Measurements from ENCODE around the gene FANCC.

FANCC gene

GRCh38 chr9:95075700-95076099 lies 241.8 kb downstream of the FANCC start:
- Mint-ChIP-seq H3K27me3 (no peaks in the 10 kb centered on the region), H3K4me1 (no peaks in the 10 kb centered on the region), H3K9me3 (no peaks in the 10 kb centered on the region), H3K4me3 (no peak overlapping the region), H3K27ac (no peak overlapping the region), H3K36me3 (peaks cover 2% of the 10 kb centered on the region)
- no peak for ATAC-seq (ENCODE audit: low read depth)
- DNase-seq (ENCODE audit: low spot score in 2 of 2) = no peak

DNA sequence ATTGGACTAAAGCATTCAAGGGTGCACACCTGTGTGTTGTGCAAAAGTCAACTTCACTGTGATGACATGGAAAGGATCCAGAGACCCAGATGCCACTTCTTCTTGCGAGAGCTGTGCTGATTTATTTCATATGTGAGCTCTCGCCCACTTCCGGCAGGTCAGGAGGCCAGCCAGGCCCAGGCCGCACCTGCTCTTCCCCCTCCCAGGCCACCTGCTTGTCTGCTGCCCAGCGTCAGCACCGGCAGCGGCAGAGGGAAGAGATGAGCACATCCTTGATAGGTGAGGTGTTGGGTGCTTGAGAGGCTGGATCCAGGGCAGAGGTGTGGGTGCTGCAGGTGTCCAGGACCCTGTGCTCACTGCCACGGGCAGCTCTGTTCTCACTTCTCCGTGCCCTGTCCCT lies 242.9 kb downstream of the FANCC start:
- DNase-seq (ENCODE audit: low spot score in 2 of 2) = no peak
- Mint-ChIP-seq H3K27me3 (no peaks in the 10 kb centered on the region), H3K36me3 (peaks cover 2% of the 10 kb centered on the region), H3K9me3 (no peaks in the 10 kb centered on the region), H3K4me3 (no peak overlapping the region), H3K4me1 (no peaks in the 10 kb centered on the region), H3K27ac (no peak overlapping the region)
- ATAC-seq (ENCODE audit: low read depth) = no peak

GRCh38 chr9:95073918-95074317 lies 243.6 kb downstream of the FANCC start:
- Mint-ChIP-seq H3K4me3 (no peak overlapping the region), H3K36me3 (peaks cover 2% of the 10 kb centered on the region), H3K27me3 (no peaks in the 10 kb centered on the region), H3K9me3 (no peaks in the 10 kb centered on the region), H3K27ac (no peak overlapping the region), H3K4me1 (no peaks in the 10 kb centered on the region)
- ATAC-seq (ENCODE audit: low read depth) (no peak), DNase-seq (ENCODE audit: low spot score in 2 of 2) (no peak)

DNA sequence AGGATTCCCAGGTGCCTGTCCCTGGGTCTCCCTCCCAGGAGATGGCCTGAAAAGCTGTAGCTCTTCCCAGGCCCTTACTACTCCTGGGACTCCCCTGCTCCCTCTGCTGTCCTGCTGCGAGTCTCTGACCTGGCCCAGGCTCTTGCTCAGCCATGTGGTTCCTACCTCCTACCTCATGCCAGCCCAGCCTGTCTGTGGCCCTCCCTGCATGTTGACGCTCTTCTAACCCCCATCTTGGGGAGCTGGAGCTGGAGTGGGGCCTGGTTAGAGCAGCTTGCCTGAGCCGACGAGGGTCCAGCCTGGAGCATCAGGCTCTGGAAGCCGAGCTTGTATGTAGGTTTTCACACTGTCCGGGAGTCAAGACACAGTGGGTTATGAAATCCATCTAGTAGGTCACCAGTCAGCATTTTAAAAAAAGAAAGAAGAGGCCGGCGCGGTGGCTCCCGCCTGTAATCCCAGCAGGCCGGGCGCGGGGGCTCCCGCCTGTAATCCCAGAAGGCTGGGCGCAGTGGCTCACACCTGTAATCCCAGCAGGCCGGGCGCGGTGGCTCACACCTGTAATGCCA lies 244.4 kb downstream of the FANCC start:
- Mint-ChIP-seq H3K27ac (no peak overlapping the region), H3K27me3 (no peaks in the 10 kb centered on the region), H3K9me3 (no peaks in the 10 kb centered on the region), H3K4me3 (no peak overlapping the region), H3K36me3 (peaks cover 2% of the 10 kb centered on the region), H3K4me1 (no peaks in the 10 kb centered on the region)
- ATAC-seq (ENCODE audit: low read depth) (no peak), DNase-seq (ENCODE audit: low spot score in 2 of 2) (no peak)

DNA sequence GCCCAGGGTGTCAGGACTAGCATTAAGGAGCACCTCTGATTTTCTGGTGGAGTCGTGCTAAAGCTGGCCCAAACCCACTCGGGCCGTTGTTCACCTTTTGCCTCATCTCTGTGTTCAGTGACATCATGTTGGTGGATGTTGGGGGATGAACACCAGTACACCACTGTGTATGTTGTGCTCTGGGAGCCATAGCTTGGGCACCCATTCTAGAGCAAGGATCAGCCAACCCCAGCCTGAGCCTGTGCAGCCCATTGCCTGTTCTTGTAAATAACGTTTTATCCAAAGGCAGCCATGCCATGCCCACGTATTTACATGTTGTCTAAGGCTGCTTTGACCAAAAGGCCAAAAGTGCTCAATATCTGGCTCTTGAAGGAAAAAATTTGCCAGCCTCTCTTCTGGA lies 245.6 kb downstream of the FANCC start:
- no peaks in the 10 kb centered on the region for H3K4me1 Mint-ChIP-seq
- no peak overlapping the region for H3K27ac Mint-ChIP-seq
- no peaks in the 10 kb centered on the region for H3K27me3 Mint-ChIP-seq
- no peak overlapping the region for H3K4me3 Mint-ChIP-seq
- peaks cover 2% of the 10 kb centered on the region for H3K36me3 Mint-ChIP-seq
- no peak for ATAC-seq (ENCODE audit: low read depth)
- H3K9me3 Mint-ChIP-seq = no peaks in the 10 kb centered on the region
- DNase-seq (ENCODE audit: low spot score in 2 of 2) = no peak

- H3K27me3 Mint-ChIP-seq = no peaks in the 10 kb centered on the region
- H3K27ac Mint-ChIP-seq = no peak overlapping the region
- no peak for DNase-seq (ENCODE audit: low spot score in 2 of 2)
- H3K4me1 Mint-ChIP-seq = no peaks in the 10 kb centered on the region
- ATAC-seq (ENCODE audit: low read depth) = no peak
- H3K9me3 Mint-ChIP-seq = no peaks in the 10 kb centered on the region
- H3K4me3 Mint-ChIP-seq = no peak overlapping the region
- peaks cover 2% of the 10 kb centered on the region for H3K36me3 Mint-ChIP-seq
Measured at GRCh38 chr9:95071450-95071849, 246.1 kb downstream of the FANCC start.

DNA sequence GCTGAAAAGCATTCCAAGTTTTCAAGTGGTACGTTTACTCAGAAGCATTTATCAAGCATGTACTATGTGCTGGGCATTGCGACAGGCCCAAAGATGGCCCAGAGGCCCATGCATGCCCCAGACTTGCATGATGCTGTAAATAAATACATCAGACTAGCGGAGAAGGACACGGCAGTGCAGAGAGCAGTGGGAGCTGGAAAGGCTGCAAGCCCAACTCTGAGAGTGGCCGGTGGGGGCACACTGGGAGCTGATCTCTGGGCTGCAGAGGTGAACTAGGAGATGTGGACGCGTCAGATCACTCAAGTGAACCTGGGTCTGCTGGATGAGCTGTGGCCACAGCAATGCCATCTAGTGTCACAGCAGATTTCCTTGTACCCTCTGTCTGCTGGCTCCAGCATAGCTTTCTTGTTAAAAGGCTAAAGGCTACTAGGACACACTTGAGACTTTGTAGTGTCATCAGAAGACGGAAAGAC lies 246.9 kb downstream of the FANCC start:
- no peaks in the 10 kb centered on the region for H3K27me3 Mint-ChIP-seq
- H3K4me1 Mint-ChIP-seq = no peaks in the 10 kb centered on the region
- DNase-seq (ENCODE audit: low spot score in 2 of 2) (no peak), ATAC-seq (ENCODE audit: low read depth) (no peak)
- no peak overlapping the region for H3K27ac Mint-ChIP-seq
- H3K36me3 Mint-ChIP-seq = peaks cover 2% of the 10 kb centered on the region
- no peak overlapping the region for H3K4me3 Mint-ChIP-seq
- H3K9me3 Mint-ChIP-seq = no peaks in the 10 kb centered on the region

GRCh38 chr9:95067897-95068296 lies 249.6 kb downstream of the FANCC start:
- Mint-ChIP-seq H3K9me3 (no peaks in the 10 kb centered on the region), H3K4me1 (no peaks in the 10 kb centered on the region), H3K4me3 (no peak overlapping the region), H3K27ac (no peak overlapping the region), H3K36me3 (peaks cover 7% of the 10 kb centered on the region), H3K27me3 (no peaks in the 10 kb centered on the region)
- ATAC-seq (ENCODE audit: low read depth) (no peak), DNase-seq (ENCODE audit: low spot score in 2 of 2) (no peak)

GRCh38 chr9:95067057-95067456 lies 250.5 kb downstream of the FANCC start:
- no peak for ATAC-seq (ENCODE audit: low read depth)
- Mint-ChIP-seq H3K9me3 (no peaks in the 10 kb centered on the region), H3K36me3 (peaks cover 9% of the 10 kb centered on the region), H3K4me1 (no peaks in the 10 kb centered on the region), H3K4me3 (no peak overlapping the region), H3K27ac (no peak overlapping the region), H3K27me3 (no peaks in the 10 kb centered on the region)
- DNase-seq (ENCODE audit: low spot score in 2 of 2) = no peak

- H3K4me3 Mint-ChIP-seq = no peak overlapping the region
- no peak overlapping the region for H3K27ac Mint-ChIP-seq
- H3K9me3 Mint-ChIP-seq = no peaks in the 10 kb centered on the region
- ATAC-seq (ENCODE audit: low read depth) = no peak
- peaks cover 12% of the 10 kb centered on the region for H3K36me3 Mint-ChIP-seq
- DNase-seq (ENCODE audit: low spot score in 2 of 2) = no peak
- H3K4me1 Mint-ChIP-seq = no peaks in the 10 kb centered on the region
- no peaks in the 10 kb centered on the region for H3K27me3 Mint-ChIP-seq
Measured at GRCh38 chr9:95065224-95065623, 252.3 kb downstream of the FANCC start.

- Mint-ChIP-seq H3K27ac (no peak overlapping the region), H3K27me3 (no peaks in the 10 kb centered on the region), H3K4me3 (no peak overlapping the region), H3K9me3 (no peaks in the 10 kb centered on the region), H3K4me1 (no peaks in the 10 kb centered on the region), H3K36me3 (peaks cover 12% of the 10 kb centered on the region)
- DNase-seq (ENCODE audit: low spot score in 2 of 2) (no peak), ATAC-seq (ENCODE audit: low read depth) (no peak)
Measured at GRCh38 chr9:95063300-95063699, 254.2 kb downstream of the FANCC start.

- ATAC-seq (ENCODE audit: low read depth) (no peak), DNase-seq (ENCODE audit: low spot score in 2 of 2) (no peak)
- Mint-ChIP-seq H3K27me3 (no peaks in the 10 kb centered on the region), H3K36me3 (peaks cover 12% of the 10 kb centered on the region), H3K4me3 (no peak overlapping the region), H3K27ac (no peak overlapping the region), H3K4me1 (no peaks in the 10 kb centered on the region), H3K9me3 (no peaks in the 10 kb centered on the region)
Measured at GRCh38 chr9:95062596-95063065, 254.9 kb downstream of the FANCC start.

DNA sequence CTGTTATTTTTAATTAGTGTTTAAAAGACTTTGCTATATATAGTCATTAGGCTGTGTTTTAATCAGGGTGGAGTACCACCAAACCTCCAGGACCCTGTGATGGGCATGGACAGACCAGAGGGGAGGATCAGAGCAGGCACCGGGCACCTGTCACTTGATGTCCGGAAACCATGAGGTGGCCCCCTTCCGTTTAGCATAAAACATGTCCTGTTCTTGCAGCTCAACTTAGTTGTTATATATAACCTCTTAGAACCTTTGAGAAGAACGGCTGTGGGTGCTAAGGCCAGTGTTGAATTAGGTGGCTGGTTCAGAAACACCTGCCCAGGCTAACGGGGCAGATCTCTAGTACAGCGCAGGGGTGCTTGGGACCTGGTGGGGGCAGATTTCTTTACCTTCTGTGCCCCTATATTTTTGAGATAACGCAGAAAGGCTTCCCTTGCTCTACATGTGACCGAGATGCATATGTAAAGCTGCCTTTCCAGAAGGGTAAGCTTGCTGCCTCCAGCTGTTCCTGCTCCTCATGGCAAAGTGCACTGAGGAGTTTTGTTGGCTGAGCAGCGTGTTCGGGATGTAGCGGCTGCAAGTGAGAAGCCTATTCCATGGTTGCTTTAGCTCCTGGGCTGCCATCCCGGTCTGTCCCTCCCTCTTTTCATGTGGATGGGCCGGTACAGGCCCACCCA lies 255.5 kb downstream of the FANCC start:
- DNase-seq (ENCODE audit: low spot score in 2 of 2) (no peak), ATAC-seq (ENCODE audit: low read depth) (no peak)
- Mint-ChIP-seq H3K9me3 (no peaks in the 10 kb centered on the region), H3K4me1 (no peaks in the 10 kb centered on the region), H3K27me3 (no peaks in the 10 kb centered on the region), H3K4me3 (no peak overlapping the region), H3K36me3 (peaks cover 12% of the 10 kb centered on the region), H3K27ac (no peak overlapping the region)

- Mint-ChIP-seq H3K4me3 (no peak overlapping the region), H3K9me3 (no peaks in the 10 kb centered on the region), H3K27me3 (no peaks in the 10 kb centered on the region), H3K36me3 (peaks cover 12% of the 10 kb centered on the region), H3K4me1 (no peaks in the 10 kb centered on the region), H3K27ac (no peak overlapping the region)
- ATAC-seq (ENCODE audit: low read depth) (no peak), DNase-seq (ENCODE audit: low spot score in 2 of 2) (no peak)
Measured at GRCh38 chr9:95060916-95061315, 256.6 kb downstream of the FANCC start.

GRCh38 chr9:95060234-95060633 lies 257.3 kb downstream of the FANCC start:
- no peak overlapping the region for H3K27ac Mint-ChIP-seq
- ATAC-seq (ENCODE audit: low read depth) (no peak), DNase-seq (ENCODE audit: low spot score in 2 of 2) (no peak)
- no peaks in the 10 kb centered on the region for H3K27me3 Mint-ChIP-seq
- H3K4me3 Mint-ChIP-seq = no peak overlapping the region
- H3K36me3 Mint-ChIP-seq = peaks cover 12% of the 10 kb centered on the region
- no peaks in the 10 kb centered on the region for H3K4me1 Mint-ChIP-seq
- H3K9me3 Mint-ChIP-seq = no peaks in the 10 kb centered on the region
